ENCODE data around the gene CUZD1.

DNA sequence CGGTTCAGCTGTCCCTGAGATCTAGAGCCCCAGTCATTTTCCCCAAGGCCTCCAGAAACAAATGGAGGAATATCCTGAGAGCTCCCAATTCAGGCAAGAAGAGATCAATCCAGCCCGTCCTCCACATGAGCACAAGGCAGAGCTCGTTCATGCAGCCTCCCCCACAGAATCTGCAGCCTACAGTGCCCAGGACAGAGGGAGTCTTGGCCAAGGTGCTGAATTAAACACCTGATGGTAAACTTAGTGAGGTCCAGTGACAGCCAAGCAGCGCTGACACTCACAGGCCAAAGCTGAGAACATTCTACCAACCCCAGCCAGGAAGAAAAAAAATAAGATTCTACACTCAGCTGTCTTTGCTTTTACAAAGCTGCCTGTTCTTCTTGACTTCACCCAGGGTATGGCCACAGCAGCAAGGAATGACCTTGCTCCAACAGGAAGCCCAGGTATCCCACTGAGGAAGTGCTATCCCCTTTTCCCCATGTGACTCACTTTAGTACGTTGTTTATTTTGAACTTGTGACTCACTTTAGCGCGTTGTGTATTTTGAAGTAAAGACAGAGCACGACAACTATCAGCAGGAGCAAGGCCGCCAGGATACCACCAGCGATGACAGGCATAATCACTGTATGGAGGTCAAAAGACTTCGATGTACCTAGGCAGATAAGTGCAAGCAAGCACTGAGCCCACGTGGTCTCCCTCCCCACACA lies 4.4 kb upstream of the CUZD1 start:
- TF ChIP-seq, protein P1, sequence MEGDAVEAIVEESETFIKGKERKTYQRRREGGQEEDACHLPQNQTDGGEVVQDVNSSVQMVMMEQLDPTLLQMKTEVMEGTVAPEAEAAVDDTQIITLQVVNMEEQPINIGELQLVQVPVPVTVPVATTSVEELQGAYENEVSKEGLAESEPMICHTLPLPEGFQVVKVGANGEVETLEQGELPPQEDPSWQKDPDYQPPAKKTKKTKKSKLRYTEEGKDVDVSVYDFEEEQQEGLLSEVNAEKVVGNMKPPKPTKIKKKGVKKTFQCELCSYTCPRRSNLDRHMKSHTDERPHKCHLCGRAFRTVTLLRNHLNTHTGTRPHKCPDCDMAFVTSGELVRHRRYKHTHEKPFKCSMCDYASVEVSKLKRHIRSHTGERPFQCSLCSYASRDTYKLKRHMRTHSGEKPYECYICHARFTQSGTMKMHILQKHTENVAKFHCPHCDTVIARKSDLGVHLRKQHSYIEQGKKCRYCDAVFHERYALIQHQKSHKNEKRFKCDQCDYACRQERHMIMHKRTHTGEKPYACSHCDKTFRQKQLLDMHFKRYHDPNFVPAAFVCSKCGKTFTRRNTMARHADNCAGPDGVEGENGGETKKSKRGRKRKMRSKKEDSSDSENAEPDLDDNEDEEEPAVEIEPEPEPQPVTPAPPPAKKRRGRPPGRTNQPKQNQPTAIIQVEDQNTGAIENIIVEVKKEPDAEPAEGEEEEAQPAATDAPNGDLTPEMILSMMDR (IDR thresholded peaks at IDR 0.05; ENCODE audit: poor library complexity, severe bottlenecking): no peak
- TF ChIP-seq MXI1 (conservative IDR thresholded peaks at IDR 0.05; ENCODE audit: poor library complexity, severe bottlenecking) (no peak), RAD21 (conservative IDR thresholded peaks at IDR 0.05) (no peak), POLR2AphosphoS5 (IDR thresholded peaks at IDR 0.05) (no peak), TAF1 (IDR thresholded peaks at IDR 0.05; ENCODE audit: low read depth) (no peak), EP300 (conservative IDR thresholded peaks at IDR 0.05; ENCODE audit: poor library complexity, severe bottlenecking) (no peak), EZH2 (IDR thresholded peaks at IDR 0.05; ENCODE audit: borderline replicate concordance, insufficient read depth, low read length, poor library complexity, severe bottlenecking) (no peak)
- TF ChIP-seq, protein P2, sequence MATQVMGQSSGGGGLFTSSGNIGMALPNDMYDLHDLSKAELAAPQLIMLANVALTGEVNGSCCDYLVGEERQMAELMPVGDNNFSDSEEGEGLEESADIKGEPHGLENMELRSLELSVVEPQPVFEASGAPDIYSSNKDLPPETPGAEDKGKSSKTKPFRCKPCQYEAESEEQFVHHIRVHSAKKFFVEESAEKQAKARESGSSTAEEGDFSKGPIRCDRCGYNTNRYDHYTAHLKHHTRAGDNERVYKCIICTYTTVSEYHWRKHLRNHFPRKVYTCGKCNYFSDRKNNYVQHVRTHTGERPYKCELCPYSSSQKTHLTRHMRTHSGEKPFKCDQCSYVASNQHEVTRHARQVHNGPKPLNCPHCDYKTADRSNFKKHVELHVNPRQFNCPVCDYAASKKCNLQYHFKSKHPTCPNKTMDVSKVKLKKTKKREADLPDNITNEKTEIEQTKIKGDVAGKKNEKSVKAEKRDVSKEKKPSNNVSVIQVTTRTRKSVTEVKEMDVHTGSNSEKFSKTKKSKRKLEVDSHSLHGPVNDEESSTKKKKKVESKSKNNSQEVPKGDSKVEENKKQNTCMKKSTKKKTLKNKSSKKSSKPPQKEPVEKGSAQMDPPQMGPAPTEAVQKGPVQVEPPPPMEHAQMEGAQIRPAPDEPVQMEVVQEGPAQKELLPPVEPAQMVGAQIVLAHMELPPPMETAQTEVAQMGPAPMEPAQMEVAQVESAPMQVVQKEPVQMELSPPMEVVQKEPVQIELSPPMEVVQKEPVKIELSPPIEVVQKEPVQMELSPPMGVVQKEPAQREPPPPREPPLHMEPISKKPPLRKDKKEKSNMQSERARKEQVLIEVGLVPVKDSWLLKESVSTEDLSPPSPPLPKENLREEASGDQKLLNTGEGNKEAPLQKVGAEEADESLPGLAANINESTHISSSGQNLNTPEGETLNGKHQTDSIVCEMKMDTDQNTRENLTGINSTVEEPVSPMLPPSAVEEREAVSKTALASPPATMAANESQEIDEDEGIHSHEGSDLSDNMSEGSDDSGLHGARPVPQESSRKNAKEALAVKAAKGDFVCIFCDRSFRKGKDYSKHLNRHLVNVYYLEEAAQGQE (IDR thresholded peaks at IDR 0.05; ENCODE audit: borderline replicate concordance): no peak

All from neural cell (in vitro differentiated cells).